Pancreas (tissue), 10 donors: ENCODE data around the gene UNC13C. TPM values are rescaled to one million over a fixed set of nuclear protein-coding genes. Genes with fewer than 3 reads are reported as not detected.
"Not testable (repeated sequence)": the region's sequence is repeated elsewhere in the genome, so short reads cannot be mapped to it uniquely, and the experiment has no call there.

ENCODE experiments used
- ATAC-seq, 4 donors: fragments of 200-7000 bp; cut with Tn5 transposase; one replicate each; pipeline versions ENCODE4 v1.8.0 to v1.9.1; 2020; ENCODE audit warnings: mild to moderate bottlenecking in 4 of 4, moderate library complexity in 4 of 4
- DNase-seq, 6 donors: peaks; one replicate each; pipeline ENCODE4 v3.0.0-alpha.2; 2020
- FAIRE-seq: peaks from 2 replicates; lab custom pipeline; 2012; peaks lifted over from hg19 to GRCh38; lab: Jason Lieb, UNC
- H3K27ac ChIP-seq, 4 donors: fragments of 200-600 bp; sonication (generic); 1 replicate in 3 of 4; 2 replicates in 1 of 4; pipeline versions ENCODE4 v1.5.0 to v1.8.0; 2020
- H3K27me3 ChIP-seq, 4 donors: fragments of 200-600 bp; one replicate each; pipeline ENCODE4 v1.8.0; 2021
- H3K36me3 ChIP-seq, 3 donors: fragments of 200-600 bp; sonication (generic) in 1 of 3; one replicate each; pipeline versions ENCODE4 v1.5.0 to v1.8.0; 2020 to 2021
- H3K4me1 ChIP-seq, 3 donors: fragments of 200-600 bp; one replicate each; pipeline ENCODE4 v1.8.0; 2021
- H3K4me3 ChIP-seq, 4 donors: fragments of 200-600 bp; sonication (generic) in 2 of 4; one replicate each; pipeline versions ENCODE4 v1.5.0 to v1.8.0; 2020 to 2021
- H3K9me3 ChIP-seq, 4 donors: fragments of 200-600 bp; one replicate each; pipeline ENCODE4 v1.8.0; 2021
- CTCF ChIP-seq, 4 donors: fragments of 200-600 bp; sonication (generic) in 3 of 4; IDR thresholded peaks; one replicate each; pipeline versions ENCODE4 v1.5.0 to v1.8.0; 2021; ENCODE audit warnings: antibody characterized with exemption in 4 of 4
- WGBS, 2 donors: extraction: QIAGEN DNeasy Blood & Tissue Kit; methylation state at CpG; one replicate each; pipeline ENCODE4 v1.1.7; 2013; 5-methylcytosine and 5-hydroxymethylcytosine counted together
- intact Hi-C, 3 donors: fragments of 100-400 bp; cut with DNase I; formaldehyde crosslinking; loops; one replicate each; pipeline versions ENCODE4 v1.11.1 to v1.14.2; 2022
- polyA plus RNA-seq, 2 donors: library from polyadenylated mRNA; stranded (reverse); fragments of 200-250 nt; gene quantifications; one replicate each; pipeline ENCODE4 v1.2.3, GENCODE V29; 2013
- total RNA-seq, 6 donors: library from RNA; stranded (reverse); fragmentation: NEBNext Ultra II Directional in 4 of 6; extraction: Animal tissue kit (Norgen Biotek cat#: 25700) in 4 of 6; gene quantifications; one replicate each; pipeline versions ENCODE4 v1.2.1 to v1.2.4, GENCODE V29; 2021 to 2023
- donor health status: healthy with polysubstance abuse.
- donor health status: DM: no; HTN: no; CAD: no; lungs with moderate emphysema.
- donor health status: DM: no; HTN: no; CAD: no.
- donor health status: control.
- donor health status: control.
- donor health status: Bipolar disorder and iron deficiency.
- donor health status: DM: yes; HTN: yes; CAD: no.
- donor health status: DM: no; HTN: no; CAD: no.
- donor health status: DM: no; HTN: no; CAD: no.
- donor health status: DM: yes; HTN: yes; CAD: no.

The UNC13C gene
- total and polyA plus RNA-seq, 8 donors = under 0.01 to 0.38 (median 0.04) TPM; not detected in 2

DNA sequence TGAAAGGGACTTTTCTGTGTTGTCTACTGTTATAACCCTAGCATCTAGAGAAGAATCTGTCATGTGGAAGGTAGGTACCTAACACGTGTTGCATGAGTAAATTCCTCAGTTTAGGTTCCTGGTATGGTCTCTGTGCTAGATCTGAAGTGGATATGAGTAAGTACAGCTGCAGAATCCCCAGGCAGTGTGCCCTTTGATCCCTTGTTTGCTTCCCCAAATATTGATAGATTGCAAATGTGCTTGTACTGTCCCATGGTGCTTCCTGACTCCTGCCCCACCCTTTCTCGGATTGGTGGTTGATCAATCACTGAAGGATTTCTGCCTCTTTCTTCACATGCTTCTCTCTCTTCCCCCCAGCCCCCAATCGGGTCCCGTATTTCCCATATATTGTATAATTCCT is 450.4 kb downstream of the UNC13C start:
- no peak for ATAC-seq

DNA sequence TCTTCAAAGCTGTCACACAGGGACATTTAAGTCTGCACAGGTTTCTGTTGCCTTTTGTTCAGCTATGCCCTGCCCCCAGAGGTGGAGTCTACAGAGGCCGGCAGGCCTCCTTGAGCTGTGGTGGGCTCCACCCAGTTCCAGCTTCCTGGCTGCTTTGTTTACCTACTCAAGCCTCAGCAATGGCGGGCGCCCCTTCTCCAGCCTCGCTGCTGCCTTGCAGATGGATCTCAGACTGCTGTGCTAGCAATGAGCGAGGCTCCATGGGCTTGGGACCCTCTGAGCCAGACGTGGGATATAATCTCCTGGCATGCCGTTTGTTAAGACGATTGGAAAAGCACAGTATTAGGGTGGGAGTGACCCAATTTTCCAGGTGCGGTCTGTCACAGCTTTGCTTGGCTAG is 472.0 kb downstream of the UNC13C start:
- H3K36me3 ChIP-seq, intact Hi-C loops, FAIRE-seq, H3K27me3 ChIP-seq, H3K27ac ChIP-seq, H3K4me3 ChIP-seq, H3K4me1 ChIP-seq, H3K9me3 ChIP-seq, ATAC-seq: not testable (repeated sequence)
- DNase-seq = peak in 1 of 6 donors; percentile 15
- WGBS, 2 donors = 71 to 74% methylated on average over 9 of the region's 9 CpGs

More for the DNA sequence above, 450.4 kb downstream of the UNC13C start:
- no peaks in the 10 kb centered on the region for H3K27me3 ChIP-seq
- H3K9me3 ChIP-seq = no peaks in the 10 kb centered on the region
- H3K36me3 ChIP-seq = no peaks in the 10 kb centered on the region
- intact Hi-C loops = no loop called here
- no peak overlapping the region for H3K4me3 ChIP-seq
- no peak overlapping the region for H3K27ac ChIP-seq
- no peak for FAIRE-seq
- H3K4me1 ChIP-seq = no peaks in the 10 kb centered on the region
- DNase-seq = no peak
- TF ChIP-seq CTCF (IDR thresholded peaks at IDR 0.05) = no peak
- WGBS, 2 donors = 47 to 52% methylated on average over 4 of the region's 4 CpGs

DNA sequence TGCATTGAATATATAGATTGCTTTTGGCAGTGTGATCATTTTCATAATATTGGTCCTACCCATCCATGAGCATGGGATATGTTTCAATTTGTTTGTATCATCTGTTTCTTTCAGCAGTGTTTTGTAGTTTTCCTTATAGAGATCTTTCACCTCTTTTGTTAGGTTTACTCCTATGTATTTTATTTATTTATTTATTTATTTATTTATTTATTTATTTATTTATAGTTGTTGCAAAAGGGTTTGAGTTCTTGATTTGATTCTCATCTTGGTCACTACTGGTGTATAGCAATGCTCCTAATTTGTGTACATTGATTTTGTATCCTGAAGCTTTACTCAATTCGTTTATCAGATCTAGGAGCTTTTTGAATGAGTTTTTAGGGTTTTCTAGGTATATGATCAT is 478.2 kb downstream of the UNC13C start:
- WGBS, 2 donors = 42 to 54% methylated on average over 1 of the region's 1 CpG
- Histone ChIP-seq H3K36me3 (no peaks in the 10 kb centered on the region), H3K27me3 (no peaks in the 10 kb centered on the region), H3K4me3 (no peak overlapping the region), H3K9me3 (no peaks in the 10 kb centered on the region), H3K27ac (no peak overlapping the region), H3K4me1 (no peaks in the 10 kb centered on the region)
- TF ChIP-seq CTCF (IDR thresholded peaks at IDR 0.05) = no peak
- ATAC-seq (no peak), FAIRE-seq (no peak), DNase-seq (no peak)
- intact Hi-C loops = no loop called here

DNA sequence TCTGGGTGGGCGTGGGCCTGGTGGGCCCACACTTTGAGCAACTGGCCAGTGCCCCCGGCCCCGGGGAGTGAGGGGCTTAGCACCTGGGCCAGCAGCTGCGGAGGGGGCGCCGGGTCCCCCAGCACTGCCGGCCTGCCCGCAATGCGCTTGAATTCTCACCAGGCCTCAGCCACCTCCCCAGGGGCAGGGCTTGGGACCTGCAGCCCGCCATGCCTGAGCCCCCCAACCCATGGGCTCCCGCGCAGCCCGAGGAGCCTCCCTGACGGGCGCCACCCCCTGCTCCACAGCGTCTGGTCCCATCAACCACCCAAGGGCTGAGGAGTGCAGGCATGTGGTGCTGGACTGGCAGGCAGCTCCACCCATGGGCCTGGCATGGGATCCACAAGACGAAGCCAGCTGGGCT is 484.3 kb downstream of the UNC13C start:
- Histone ChIP-seq H3K4me3 (no peak overlapping the region), H3K27me3 (peaks cover 0 to 5% (median 0%) of the 10 kb centered on the region in 4 donors), H3K36me3 (no peaks in the 10 kb centered on the region), H3K9me3 (no peaks in the 10 kb centered on the region), H3K4me1 (no peaks in the 10 kb centered on the region), H3K27ac (no peak overlapping the region)
- WGBS, 2 donors = 82 to 90% methylated on average over 10 to 17 of the region's 17 CpGs
- intact Hi-C loops = no loop called here
- no peak for TF ChIP-seq CTCF (IDR thresholded peaks at IDR 0.05)
- DNase-seq = peak in 1 of 6 donors; percentile 40
- no peak for FAIRE-seq
- ATAC-seq = no peak

DNA sequence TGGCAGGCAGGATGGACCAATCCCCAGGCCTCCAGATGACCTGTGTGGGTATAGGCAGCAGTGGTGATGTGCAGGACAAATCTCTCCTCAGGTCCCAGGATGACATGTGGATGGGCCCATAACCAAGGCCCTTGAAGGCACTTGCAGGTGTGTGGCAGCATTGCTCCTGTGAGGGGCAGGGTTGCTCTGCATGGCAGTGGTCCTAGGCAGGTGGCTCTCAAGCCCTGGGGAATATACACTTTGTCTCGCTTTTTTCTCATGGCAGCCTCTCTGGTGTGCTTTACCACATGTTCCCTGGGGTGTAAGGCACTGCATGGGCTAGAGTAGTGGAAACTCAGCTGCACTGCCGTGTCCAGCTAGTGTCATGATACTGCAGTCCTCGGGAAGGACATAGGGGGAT is 503.6 kb downstream of the UNC13C start:
- DNase-seq (no peak), FAIRE-seq (no peak), ATAC-seq (no peak)
- Histone ChIP-seq H3K9me3 (no peaks in the 10 kb centered on the region), H3K36me3 (no peaks in the 10 kb centered on the region), H3K4me1 (no peaks in the 10 kb centered on the region), H3K4me3 (no peak overlapping the region), H3K27me3 (no peaks in the 10 kb centered on the region), H3K27ac (no peak overlapping the region)
- WGBS, 2 donors = 45 to 59% methylated on average over 3 of the region's 3 CpGs
- intact Hi-C loops = no loop called here
- TF ChIP-seq CTCF (IDR thresholded peaks at IDR 0.05) = no peak
